ENCODE results near the gene UBE2G2. TPM values are rescaled to one million over a fixed set of nuclear protein-coding genes. Genes with fewer than 3 reads are reported as not detected.
"Not testable (repeated sequence)": the region's sequence is repeated elsewhere in the genome, so short reads cannot be mapped to it uniquely, and the experiment has no call there.

UBE2G2 gene
- polyA plus RNA-seq, 1 donor from 2014 or later = 127 TPM

DNA sequence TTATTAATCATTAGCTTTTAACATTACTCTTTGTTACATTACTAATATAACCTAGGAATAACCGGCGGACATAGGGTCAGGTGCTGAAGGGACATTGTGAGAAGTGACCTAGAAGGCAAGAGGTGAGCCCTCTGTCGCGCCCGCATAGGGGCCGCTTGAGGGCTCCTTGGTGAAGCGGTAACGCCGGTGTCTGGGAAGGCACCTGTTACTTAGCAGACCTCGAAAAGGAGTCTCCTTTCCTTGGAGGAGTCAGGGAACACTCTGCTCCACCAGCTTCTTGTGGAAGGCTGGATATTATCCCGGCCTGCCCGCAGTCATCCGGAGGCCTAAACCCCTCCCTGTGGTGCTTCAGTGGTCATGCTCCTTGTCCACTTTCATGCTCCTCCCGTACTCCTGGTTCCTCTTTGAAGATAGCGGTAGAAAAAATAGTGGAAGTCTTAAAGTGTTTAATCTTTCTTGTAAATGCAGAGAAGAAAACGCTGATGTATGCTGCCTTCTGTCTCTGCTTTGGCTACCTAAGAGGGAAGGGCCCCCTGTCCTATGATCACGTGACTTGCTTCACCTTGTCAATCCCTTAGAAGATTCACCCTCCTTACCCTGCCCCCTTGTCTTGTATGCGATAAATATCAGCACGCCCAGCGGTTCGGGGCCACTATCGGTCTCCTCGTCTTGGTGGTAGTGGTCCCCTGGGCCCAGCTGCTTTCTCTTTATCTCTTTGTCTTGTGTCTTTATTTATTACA, 31.1 kb upstream of the UBE2G2 start:
- not testable (repeated sequence) for H3F3A ChIP-seq (ENCODE audit: insufficient read depth, low read length, poor library complexity, severe bottlenecking)

DNA sequence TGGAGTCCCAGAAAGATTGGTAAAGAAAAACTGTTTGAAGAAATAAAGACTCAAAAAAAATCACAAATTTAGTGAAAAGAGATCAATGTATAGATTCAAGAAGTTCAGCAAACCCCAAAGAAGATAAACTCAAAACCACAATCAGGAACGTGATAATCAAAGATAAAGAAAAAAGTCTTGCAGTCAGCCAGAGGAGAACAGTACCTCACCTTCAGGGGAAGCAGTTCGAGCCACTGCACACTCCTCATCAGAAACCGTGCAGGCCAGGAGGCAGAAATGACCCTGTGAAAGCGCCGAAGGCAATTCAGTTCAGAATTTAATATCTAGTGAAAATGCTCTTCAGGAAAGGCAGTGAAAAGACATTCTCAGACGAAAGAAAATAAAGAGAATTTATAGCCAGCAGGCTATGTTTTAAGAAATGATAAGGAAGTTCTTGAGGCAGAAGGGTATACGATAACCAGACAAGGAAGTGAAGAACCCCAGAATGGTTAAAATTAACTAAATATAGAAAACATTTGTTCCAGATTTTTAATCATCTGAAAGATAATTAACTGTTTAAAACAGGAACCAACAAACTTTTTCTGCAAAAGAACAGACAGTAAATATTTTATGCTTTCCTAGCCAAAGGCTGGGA, 29.7 kb upstream of the UBE2G2 start:
- Histone ChIP-seq H3K4me3 (ENCODE audit: low read length) (no peak overlapping the region), H3K9me2 (ENCODE audit: insufficient read depth, low read length) (no peaks in the 10 kb centered on the region), H3K9me3 (ENCODE audit: low read length) (peaks cover 5% of the 10 kb centered on the region), H3K4me2 (ENCODE audit: low read length) (no peak overlapping the region), H3K27me3 (ENCODE audit: insufficient read depth, low read depth, low read length) (no peaks in the 10 kb centered on the region), H3K27ac (ENCODE audit: low read length) (no peak overlapping the region), H2AFZ (ENCODE audit: low read depth, low read length) (no peak overlapping the region), H3K36me3 (ENCODE audit: insufficient read depth, low read length) (no peaks in the 10 kb centered on the region), H3K9ac (ENCODE audit: low read length) (no peak overlapping the region), H3K79me2 (replicated peaks; ENCODE audit: insufficient read depth, low read length) (no peaks in the 10 kb centered on the region), H3F3A (ENCODE audit: insufficient read depth, low read length, poor library complexity, severe bottlenecking) (no peaks in the 10 kb centered on the region), H4K20me1 (ENCODE audit: insufficient read depth) (no peaks in the 10 kb centered on the region)
- TF ChIP-seq RAD21 (conservative IDR thresholded peaks at IDR 0.05) = no peak
- no peak for TF ChIP-seq MXI1 (conservative IDR thresholded peaks at IDR 0.05; ENCODE audit: poor library complexity, severe bottlenecking)
- TF ChIP-seq, protein P1, sequence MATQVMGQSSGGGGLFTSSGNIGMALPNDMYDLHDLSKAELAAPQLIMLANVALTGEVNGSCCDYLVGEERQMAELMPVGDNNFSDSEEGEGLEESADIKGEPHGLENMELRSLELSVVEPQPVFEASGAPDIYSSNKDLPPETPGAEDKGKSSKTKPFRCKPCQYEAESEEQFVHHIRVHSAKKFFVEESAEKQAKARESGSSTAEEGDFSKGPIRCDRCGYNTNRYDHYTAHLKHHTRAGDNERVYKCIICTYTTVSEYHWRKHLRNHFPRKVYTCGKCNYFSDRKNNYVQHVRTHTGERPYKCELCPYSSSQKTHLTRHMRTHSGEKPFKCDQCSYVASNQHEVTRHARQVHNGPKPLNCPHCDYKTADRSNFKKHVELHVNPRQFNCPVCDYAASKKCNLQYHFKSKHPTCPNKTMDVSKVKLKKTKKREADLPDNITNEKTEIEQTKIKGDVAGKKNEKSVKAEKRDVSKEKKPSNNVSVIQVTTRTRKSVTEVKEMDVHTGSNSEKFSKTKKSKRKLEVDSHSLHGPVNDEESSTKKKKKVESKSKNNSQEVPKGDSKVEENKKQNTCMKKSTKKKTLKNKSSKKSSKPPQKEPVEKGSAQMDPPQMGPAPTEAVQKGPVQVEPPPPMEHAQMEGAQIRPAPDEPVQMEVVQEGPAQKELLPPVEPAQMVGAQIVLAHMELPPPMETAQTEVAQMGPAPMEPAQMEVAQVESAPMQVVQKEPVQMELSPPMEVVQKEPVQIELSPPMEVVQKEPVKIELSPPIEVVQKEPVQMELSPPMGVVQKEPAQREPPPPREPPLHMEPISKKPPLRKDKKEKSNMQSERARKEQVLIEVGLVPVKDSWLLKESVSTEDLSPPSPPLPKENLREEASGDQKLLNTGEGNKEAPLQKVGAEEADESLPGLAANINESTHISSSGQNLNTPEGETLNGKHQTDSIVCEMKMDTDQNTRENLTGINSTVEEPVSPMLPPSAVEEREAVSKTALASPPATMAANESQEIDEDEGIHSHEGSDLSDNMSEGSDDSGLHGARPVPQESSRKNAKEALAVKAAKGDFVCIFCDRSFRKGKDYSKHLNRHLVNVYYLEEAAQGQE (IDR thresholded peaks at IDR 0.05; ENCODE audit: borderline replicate concordance) = no peak
- TF ChIP-seq EZH2 (IDR thresholded peaks at IDR 0.05; ENCODE audit: borderline replicate concordance, insufficient read depth, low read length, poor library complexity, severe bottlenecking) = no peak
- TF ChIP-seq SMC3 (conservative IDR thresholded peaks at IDR 0.05; ENCODE audit: poor library complexity) = no peak
- TF ChIP-seq, protein P2, sequence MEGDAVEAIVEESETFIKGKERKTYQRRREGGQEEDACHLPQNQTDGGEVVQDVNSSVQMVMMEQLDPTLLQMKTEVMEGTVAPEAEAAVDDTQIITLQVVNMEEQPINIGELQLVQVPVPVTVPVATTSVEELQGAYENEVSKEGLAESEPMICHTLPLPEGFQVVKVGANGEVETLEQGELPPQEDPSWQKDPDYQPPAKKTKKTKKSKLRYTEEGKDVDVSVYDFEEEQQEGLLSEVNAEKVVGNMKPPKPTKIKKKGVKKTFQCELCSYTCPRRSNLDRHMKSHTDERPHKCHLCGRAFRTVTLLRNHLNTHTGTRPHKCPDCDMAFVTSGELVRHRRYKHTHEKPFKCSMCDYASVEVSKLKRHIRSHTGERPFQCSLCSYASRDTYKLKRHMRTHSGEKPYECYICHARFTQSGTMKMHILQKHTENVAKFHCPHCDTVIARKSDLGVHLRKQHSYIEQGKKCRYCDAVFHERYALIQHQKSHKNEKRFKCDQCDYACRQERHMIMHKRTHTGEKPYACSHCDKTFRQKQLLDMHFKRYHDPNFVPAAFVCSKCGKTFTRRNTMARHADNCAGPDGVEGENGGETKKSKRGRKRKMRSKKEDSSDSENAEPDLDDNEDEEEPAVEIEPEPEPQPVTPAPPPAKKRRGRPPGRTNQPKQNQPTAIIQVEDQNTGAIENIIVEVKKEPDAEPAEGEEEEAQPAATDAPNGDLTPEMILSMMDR (IDR thresholded peaks at IDR 0.05; ENCODE audit: poor library complexity, severe bottlenecking) = no peak
- TF ChIP-seq TAF1 (IDR thresholded peaks at IDR 0.05; ENCODE audit: low read depth) = no peak
- no peak for TF ChIP-seq POLR2AphosphoS5 (IDR thresholded peaks at IDR 0.05)
- no peak for TF ChIP-seq EP300 (conservative IDR thresholded peaks at IDR 0.05; ENCODE audit: poor library complexity, severe bottlenecking)

More for the DNA sequence above, 31.1 kb upstream of the UBE2G2 start:
- not testable (repeated sequence) for H4K20me1 ChIP-seq (ENCODE audit: insufficient read depth); H3K27me3 ChIP-seq (ENCODE audit: insufficient read depth, low read depth, low read length); H3K4me3 ChIP-seq (ENCODE audit: low read length); H3K9me2 ChIP-seq (ENCODE audit: insufficient read depth, low read length); H3K27ac ChIP-seq (ENCODE audit: low read length); H3K9ac ChIP-seq (ENCODE audit: low read length); H2AFZ ChIP-seq (ENCODE audit: low read depth, low read length); H3K36me3 ChIP-seq (ENCODE audit: insufficient read depth, low read length); H3K9me3 ChIP-seq (ENCODE audit: low read length); H3K4me2 ChIP-seq (ENCODE audit: low read length); H3K79me2 ChIP-seq (replicated peaks; ENCODE audit: insufficient read depth, low read length)

All from neural cell (in vitro differentiated cells).